Naive thymus-derived CD8-positive, alpha-beta T cell (primary cell): ENCODE data around the gene SEC22C. TPM values are rescaled to one million over a fixed set of nuclear protein-coding genes. Genes with fewer than 3 reads are reported as not detected.
"Not testable (repeated sequence)": the region's sequence is repeated elsewhere in the genome, so short reads cannot be mapped to it uniquely, and the experiment has no call there.

ENCODE experiments used
- ATAC-seq, 2 donors: fragments of 150-1000 bp; cut with Tn5 transposase in 1 of 2; sonication (Bioruptor Pico), chemical (Tn5 transposase) in 1 of 2; 1 replicate in 1 of 2; 2 replicates in 1 of 2; pipeline ENCODE4 v1.10.0; 2021; ENCODE audit warnings: mild to moderate bottlenecking in 2 of 2, moderate library complexity in 2 of 2
- POLR2A ChIA-PET: fragments of 350-600 bp; sonication (Branson Sonifier 250); formaldehyde crosslinking; loops from one replicate; lab custom pipeline; 2021; ENCODE audit warnings: antibody characterized with exemption; lab: Charles Lee
- DNase-seq, 10 donors: peaks; one replicate each; pipeline versions ENCODE4 v3.0.0 to v3.0.0-alpha.2; 2020 to 2022
- H3K27ac Mint-ChIP-seq, 10 donors: one replicate each; pipeline ENCODE4 v1.8.0; 2020 to 2022; ENCODE audit warnings: mild to moderate bottlenecking in 10 of 10, mixed read lengths in 10 of 10, moderate library complexity in 4 of 10, inconsistent platforms in 1 of 10
- H3K27me3 Mint-ChIP-seq, 5 donors: one replicate each; pipeline ENCODE4 v1.8.0; 2021 to 2022; ENCODE audit warnings: mixed read lengths in 5 of 5
- H3K36me3 Mint-ChIP-seq, 3 donors: one replicate each; pipeline ENCODE4 v1.8.0; 2020 to 2022; ENCODE audit warnings: mixed read lengths in 3 of 3, mild to moderate bottlenecking in 2 of 3, inconsistent platforms in 1 of 3
- H3K4me1 Mint-ChIP-seq, 4 donors: one replicate each; pipeline ENCODE4 v1.8.0; 2021 to 2022; ENCODE audit warnings: mixed read lengths in 4 of 4
- H3K4me3 Mint-ChIP-seq, 10 donors: one replicate each; pipeline ENCODE4 v1.8.0; 2020 to 2022; ENCODE audit warnings: mild to moderate bottlenecking in 10 of 10, mixed read lengths in 10 of 10, moderate library complexity in 6 of 10, inconsistent platforms in 1 of 10
- H3K9me3 Mint-ChIP-seq, 9 donors: one replicate each; pipeline ENCODE4 v1.8.0; 2020 to 2022; ENCODE audit warnings: mixed read lengths in 9 of 9, mild to moderate bottlenecking in 3 of 9, inconsistent platforms in 1 of 9, moderate library complexity in 1 of 9
- polyA plus RNA-seq, 3 donors: library from polyadenylated mRNA; unstranded; fragments of 300-500 nt; fragmentation: Illumina TruSeq; gene quantifications; one replicate each; pipeline ENCODE4 v1.2.3, GENCODE V29; 2021
- total RNA-seq, 8 experiments: library from RNA in 2 of 8; stranded (reverse) in 2 of 8; gene quantifications; one replicate each; pipeline ENCODE4 v1.2.3 and lab custom pipeline; 2021 to 2026

The SEC22C gene
- total and polyA plus RNA-seq, 5 experiments from 2014 or later = 33.9 to 47.6 (median 39.3) TPM

GRCh38 chr3:42579346-42579745 lies 2.4 kb downstream of the SEC22C start:
- peak overlapping the region in 7 of 10 donors; percentile 46 to 100 (median 66) for H3K27ac Mint-ChIP-seq
- POLR2A ChIA-PET = interaction anchor here (0.6 to 0.8 kb wide), 2 partner anchors 21 to 23 kb away, joined by 3 to 4 read pairs; partner anchors contain the start of gene NKTR
- ATAC-seq, H3K27me3 Mint-ChIP-seq, DNase-seq: not testable (repeated sequence)
- H3K4me3 Mint-ChIP-seq = peak overlapping the region in 2 of 10 donors; percentile 5 to 10
- peaks cover 15 to 30% (median 22%) of the 10 kb centered on the region in 3 donors for H3K36me3 Mint-ChIP-seq
- peaks cover 0 to 14% (median 9%) of the 10 kb centered on the region in 9 donors for H3K9me3 Mint-ChIP-seq
- peaks cover 34 to 55% (median 50%) of the 10 kb centered on the region in 4 donors for H3K4me1 Mint-ChIP-seq

GRCh38 chr3:42578054-42578453 lies 3.7 kb downstream of the SEC22C start:
- no peaks in the 10 kb centered on the region for H3K27me3 Mint-ChIP-seq
- H3K27ac Mint-ChIP-seq = no peak overlapping the region
- POLR2A ChIA-PET = interaction anchor here (0.5 to 0.7 kb wide), 2 partner anchors 185 to 346 kb away, joined by 3 read pairs; no protein-coding TSS in a partner anchor
- ATAC-seq (no peak), DNase-seq (no peak)
- no peak overlapping the region for H3K4me3 Mint-ChIP-seq
- H3K9me3 Mint-ChIP-seq = peaks cover 0 to 22% (median 14%) of the 10 kb centered on the region in 9 donors
- H3K36me3 Mint-ChIP-seq = peaks cover 24 to 43% (median 32%) of the 10 kb centered on the region in 3 donors
- H3K4me1 Mint-ChIP-seq = peaks cover 32 to 51% (median 47%) of the 10 kb centered on the region in 4 donors

- Mint-ChIP-seq H3K4me3 (no peak overlapping the region), H3K4me1 (peaks cover 15 to 37% (median 25%) of the 10 kb centered on the region in 4 donors), H3K27ac (no peak overlapping the region), H3K9me3 (peaks cover 0 to 24% (median 14%) of the 10 kb centered on the region in 9 donors), H3K36me3 (peaks cover 24 to 53% (median 39%) of the 10 kb centered on the region in 3 donors), H3K27me3 (no peaks in the 10 kb centered on the region)
- POLR2A ChIA-PET = no interaction called here
- no peak for ATAC-seq
- DNase-seq = no peak
Observed at GRCh38 chr3:42575137-42575741, 6.5 kb downstream of the SEC22C start.

- Mint-ChIP-seq H3K27ac (peak overlapping the region in 3 of 10 donors; percentile 4 to 57 (median 18)), H3K9me3 (peaks cover 0 to 24% (median 14%) of the 10 kb centered on the region in 9 donors), H3K4me1 (peaks cover 10 to 29% (median 12%) of the 10 kb centered on the region in 4 donors), H3K27me3 (no peaks in the 10 kb centered on the region), H3K36me3 (peaks cover 20 to 67% (median 38%) of the 10 kb centered on the region in 3 donors), H3K4me3 (no peak overlapping the region)
- POLR2A ChIA-PET = interaction anchor here (0.7 to 1.7 kb wide), 4 partner anchors 9 to 232 kb away, joined by 4 to 6 read pairs (median 6); partner anchors contain the start of genes HIGD1A, NKTR and SEC22C
- ATAC-seq (peak; percentile 63 to 74), DNase-seq (peak in 2 of 10 donors; percentile 7 to 19)
Observed at GRCh38 chr3:42572278-42572677, 9.5 kb downstream of the SEC22C start.

- peaks cover 0 to 20% (median 10%) of the 10 kb centered on the region in 4 donors for H3K4me1 Mint-ChIP-seq
- POLR2A ChIA-PET = no interaction called here
- H3K36me3 Mint-ChIP-seq = peaks cover 19 to 75% (median 33%) of the 10 kb centered on the region in 3 donors
- peak overlapping the region in 1 of 10 donors; percentile 6 for H3K27ac Mint-ChIP-seq
- H3K9me3 Mint-ChIP-seq = peaks cover 0 to 17% (median 3%) of the 10 kb centered on the region in 9 donors
- DNase-seq (no peak), ATAC-seq (no peak)
- no peak overlapping the region for H3K4me3 Mint-ChIP-seq
- H3K27me3 Mint-ChIP-seq = no peaks in the 10 kb centered on the region
Observed at GRCh38 chr3:42569593-42570142, 12.1 kb downstream of the SEC22C start.

GRCh38 chr3:42562047-42562907 lies 19.5 kb downstream of the SEC22C start:
- POLR2A ChIA-PET = interaction anchor here (1.3 kb wide), 1 partner anchor 10 kb away, joined by 5 read pairs; no protein-coding TSS in a partner anchor
- Mint-ChIP-seq H3K9me3 (no peaks in the 10 kb centered on the region), H3K27ac (peak overlapping the region in 3 of 10 donors; percentile 28 to 81 (median 49))

GRCh38 chr3:42557854-42558253 lies 23.9 kb downstream of the SEC22C start:
- Mint-ChIP-seq H3K36me3 (peaks cover 5 to 76% (median 32%) of the 10 kb centered on the region in 3 donors), H3K9me3 (no peaks in the 10 kb centered on the region), H3K4me1 (peaks cover 11 to 27% (median 27%) of the 10 kb centered on the region in 4 donors), H3K27me3 (no peaks in the 10 kb centered on the region), H3K4me3 (peak overlapping the region in 1 of 10 donors; percentile 14), H3K27ac (peak overlapping the region; percentile 12 to 94 (median 54))
- POLR2A ChIA-PET = interaction anchor here (1.0 kb wide), 1 partner anchor 56 kb away, joined by 6 read pairs; the partner anchor contains the start of gene VIPR1
- ATAC-seq (peak in 1 of 2 donors; percentile 50), DNase-seq (peak in 6 of 10 donors; percentile 9 to 76 (median 45))

More at GRCh38 chr3:42562047-42562907, 19.5 kb downstream of the SEC22C start:
- Mint-ChIP-seq H3K36me3 (peaks cover 8 to 84% (median 29%) of the 10 kb centered on the region in 3 donors), H3K4me1 (peaks cover 2 to 19% (median 6%) of the 10 kb centered on the region in 4 donors), H3K27me3 (no peaks in the 10 kb centered on the region), H3K4me3 (no peak overlapping the region)
- ATAC-seq (no peak), DNase-seq (no peak)

- ATAC-seq, H3K27me3 Mint-ChIP-seq, H3K9me3 Mint-ChIP-seq, DNase-seq: not testable (repeated sequence)
- Mint-ChIP-seq H3K36me3 (peaks cover 5 to 76% (median 32%) of the 10 kb centered on the region in 3 donors), H3K27ac (peak overlapping the region; percentile 41 to 99 (median 96)), H3K4me3 (peak overlapping the region in 7 of 10 donors; percentile 8 to 72 (median 63)), H3K4me1 (peaks cover 11 to 27% (median 26%) of the 10 kb centered on the region in 4 donors)
- POLR2A ChIA-PET = interaction anchor here (1.3 kb wide), 1 partner anchor 37 kb away, joined by 3 read pairs; no protein-coding TSS in a partner anchor
Observed at GRCh38 chr3:42556817-42557216, 24.9 kb downstream of the SEC22C start.

- H3K27me3 Mint-ChIP-seq = no peaks in the 10 kb centered on the region
- H3K4me1 Mint-ChIP-seq = peaks cover 11 to 27% (median 26%) of the 10 kb centered on the region in 4 donors
- peak overlapping the region; percentile 13 to 72 (median 58) for H3K4me3 Mint-ChIP-seq
- POLR2A ChIA-PET = interaction anchor here (0.7 to 3.0 kb wide), 6 partner anchors 20 to 67 kb away, joined by 3 to 8 read pairs (median 4); partner anchors contain the start of genes NKTR, SEC22C and VIPR1
- DNase-seq (peak in 8 of 10 donors; percentile 24 to 76 (median 56)), ATAC-seq (peak; percentile 77 to 87)
- no peaks in the 10 kb centered on the region for H3K9me3 Mint-ChIP-seq
- peak overlapping the region; percentile 41 to 99 (median 96) for H3K27ac Mint-ChIP-seq
- peaks cover 5 to 73% (median 28%) of the 10 kb centered on the region in 3 donors for H3K36me3 Mint-ChIP-seq
Observed at GRCh38 chr3:42556089-42556632, 25.6 kb downstream of the SEC22C start.

GRCh38 chr3:42552830-42553229 lies 28.9 kb downstream of the SEC22C start:
- Mint-ChIP-seq H3K9me3 (no peaks in the 10 kb centered on the region), H3K4me1 (peaks cover 15 to 30% (median 24%) of the 10 kb centered on the region in 4 donors), H3K36me3 (peaks cover 5 to 75% (median 23%) of the 10 kb centered on the region in 3 donors), H3K4me3 (no peak overlapping the region), H3K27me3 (no peaks in the 10 kb centered on the region), H3K27ac (peak overlapping the region in 2 of 10 donors; percentile 23 to 42)
- ATAC-seq = no peak
- POLR2A ChIA-PET = interaction anchor here (1.3 to 1.9 kb wide), 3 partner anchors 9 to 51 kb away, joined by 4 to 11 read pairs (median 5); partner anchors contain the start of gene VIPR1
- no peak for DNase-seq

- H3K36me3 Mint-ChIP-seq = peaks cover 5 to 57% (median 10%) of the 10 kb centered on the region in 3 donors
- POLR2A ChIA-PET = no interaction called here
Observed at GRCh38 chr3:42550250-42550649, 31.5 kb downstream of the SEC22C start.

More at GRCh38 chr3:42550250-42550649, 31.5 kb downstream of the SEC22C start:
- no peak for DNase-seq
- H3K27me3 Mint-ChIP-seq = no peaks in the 10 kb centered on the region
- peaks cover 0 to 7% (median 3%) of the 10 kb centered on the region in 4 donors for H3K4me1 Mint-ChIP-seq
- no peak overlapping the region for H3K4me3 Mint-ChIP-seq
- peak overlapping the region in 1 of 10 donors; percentile 2 for H3K27ac Mint-ChIP-seq
- ATAC-seq = no peak
- no peaks in the 10 kb centered on the region for H3K9me3 Mint-ChIP-seq
